Liver (tissue), 3 donors: ENCODE results near the gene FLNB.

Experiments
- EGR1 ChIP-seq, 2 donors: IDR thresholded peaks; 2 replicates each; pipeline ENCODE4 v1.6.1; 2016 to 2018; ENCODE audit warnings: antibody characterized with exemption in 2 of 2, low read depth in 2 of 2
- FOXA2 ChIP-seq: IDR thresholded peaks from 2 replicates; pipeline ENCODE4 v1.6.1; 2016; ENCODE audit warnings: antibody characterized with exemption
- GABPA ChIP-seq, 2 donors: IDR thresholded peaks in 1 of 2; conservative IDR thresholded peaks in 1 of 2; 2 replicates each; pipeline ENCODE4 v1.6.1; 2016; ENCODE audit warnings: antibody characterized with exemption in 2 of 2, mild to moderate bottlenecking in 1 of 2, moderate library complexity in 1 of 2
- JUND ChIP-seq, 2 donors: IDR thresholded peaks; 2 replicates each; pipeline ENCODE4 v1.6.1; 2016; ENCODE audit warnings: antibody characterized with exemption in 2 of 2
- RAD21 ChIP-seq, 2 donors: IDR thresholded peaks; 2 replicates each; pipeline ENCODE4 v1.6.1; 2016; ENCODE audit warnings: antibody characterized with exemption in 2 of 2, mild to moderate bottlenecking in 2 of 2
- REST ChIP-seq: IDR thresholded peaks from 2 replicates; pipeline ENCODE4 v1.6.1; 2016; ENCODE audit warnings: antibody characterized with exemption, mild to moderate bottlenecking
- SP1 ChIP-seq: IDR thresholded peaks from 2 replicates; pipeline ENCODE4 v1.6.1; 2018; ENCODE audit warnings: antibody characterized with exemption, mild to moderate bottlenecking
- TAF1 ChIP-seq: conservative IDR thresholded peaks from 2 replicates; pipeline ENCODE4 v1.6.1; 2016; ENCODE audit warnings: antibody characterized with exemption, mild to moderate bottlenecking
- TF ChIP-seq, protein P1 (sequence below): fragments of 150-350 bp; IDR thresholded peaks from 2 replicates; pipeline ENCODE4 v1.5.1; 2017; ENCODE audit warnings: improper control_type of control experiment, low read depth, low read length; ENCODE audit not compliant: missing input control
- TF ChIP-seq, protein P2 (sequence below): IDR thresholded peaks from 2 replicates; pipeline ENCODE4 v1.6.1; 2016; ENCODE audit warnings: antibody characterized with exemption
- donor health status: healthy.
- donor health status: healthy.

DNA sequence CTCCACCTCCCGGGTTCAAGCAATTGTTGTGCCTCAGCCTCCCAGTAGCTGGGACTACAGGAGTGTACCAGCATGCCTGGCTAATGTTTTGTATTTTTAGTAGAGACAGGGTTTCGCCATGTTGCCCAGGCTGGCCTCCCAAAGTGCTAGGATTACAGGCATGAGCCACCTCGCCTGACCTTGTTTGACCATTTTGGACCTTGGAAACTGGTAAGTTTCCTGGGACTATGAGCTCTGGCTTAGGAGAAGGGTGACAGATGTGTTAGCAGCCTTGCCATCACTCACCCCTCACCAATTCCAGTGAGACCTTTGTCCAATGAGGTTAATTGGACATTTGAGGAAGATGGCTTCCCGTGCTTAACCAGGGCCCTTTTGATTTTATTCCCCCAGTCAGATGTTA, 182.7 kb downstream of the FLNB start:
- no peak for TF ChIP-seq JUND (IDR thresholded peaks at IDR 0.05)
- TF ChIP-seq, protein P1, sequence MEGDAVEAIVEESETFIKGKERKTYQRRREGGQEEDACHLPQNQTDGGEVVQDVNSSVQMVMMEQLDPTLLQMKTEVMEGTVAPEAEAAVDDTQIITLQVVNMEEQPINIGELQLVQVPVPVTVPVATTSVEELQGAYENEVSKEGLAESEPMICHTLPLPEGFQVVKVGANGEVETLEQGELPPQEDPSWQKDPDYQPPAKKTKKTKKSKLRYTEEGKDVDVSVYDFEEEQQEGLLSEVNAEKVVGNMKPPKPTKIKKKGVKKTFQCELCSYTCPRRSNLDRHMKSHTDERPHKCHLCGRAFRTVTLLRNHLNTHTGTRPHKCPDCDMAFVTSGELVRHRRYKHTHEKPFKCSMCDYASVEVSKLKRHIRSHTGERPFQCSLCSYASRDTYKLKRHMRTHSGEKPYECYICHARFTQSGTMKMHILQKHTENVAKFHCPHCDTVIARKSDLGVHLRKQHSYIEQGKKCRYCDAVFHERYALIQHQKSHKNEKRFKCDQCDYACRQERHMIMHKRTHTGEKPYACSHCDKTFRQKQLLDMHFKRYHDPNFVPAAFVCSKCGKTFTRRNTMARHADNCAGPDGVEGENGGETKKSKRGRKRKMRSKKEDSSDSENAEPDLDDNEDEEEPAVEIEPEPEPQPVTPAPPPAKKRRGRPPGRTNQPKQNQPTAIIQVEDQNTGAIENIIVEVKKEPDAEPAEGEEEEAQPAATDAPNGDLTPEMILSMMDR = no peak
- TF ChIP-seq GABPA (IDR thresholded peaks at IDR 0.05 in 1 of 2, conservative IDR thresholded peaks at IDR 0.05 in 1 of 2) = no peak
- TF ChIP-seq RAD21 (IDR thresholded peaks at IDR 0.05) = peak in 1 of 2 donors; percentile 25
- TF ChIP-seq, protein P2, sequence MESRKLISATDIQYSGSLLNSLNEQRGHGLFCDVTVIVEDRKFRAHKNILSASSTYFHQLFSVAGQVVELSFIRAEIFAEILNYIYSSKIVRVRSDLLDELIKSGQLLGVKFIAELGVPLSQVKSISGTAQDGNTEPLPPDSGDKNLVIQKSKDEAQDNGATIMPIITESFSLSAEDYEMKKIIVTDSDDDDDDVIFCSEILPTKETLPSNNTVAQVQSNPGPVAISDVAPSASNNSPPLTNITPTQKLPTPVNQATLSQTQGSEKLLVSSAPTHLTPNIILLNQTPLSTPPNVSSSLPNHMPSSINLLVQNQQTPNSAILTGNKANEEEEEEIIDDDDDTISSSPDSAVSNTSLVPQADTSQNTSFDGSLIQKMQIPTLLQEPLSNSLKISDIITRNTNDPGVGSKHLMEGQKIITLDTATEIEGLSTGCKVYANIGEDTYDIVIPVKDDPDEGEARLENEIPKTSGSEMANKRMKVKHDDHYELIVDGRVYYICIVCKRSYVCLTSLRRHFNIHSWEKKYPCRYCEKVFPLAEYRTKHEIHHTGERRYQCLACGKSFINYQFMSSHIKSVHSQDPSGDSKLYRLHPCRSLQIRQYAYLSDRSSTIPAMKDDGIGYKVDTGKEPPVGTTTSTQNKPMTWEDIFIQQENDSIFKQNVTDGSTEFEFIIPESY = no peak
- TF ChIP-seq EGR1 (IDR thresholded peaks at IDR 0.05; ENCODE audit: low read depth in 2 of 2) = no peak
- TF ChIP-seq SP1 = peak; percentile 78
- no peak for TF ChIP-seq TAF1
- no peak for TF ChIP-seq FOXA2
- TF ChIP-seq REST = peak; percentile 17
